ENCODE results near the gene RAB8B.
"Not testable (repeated sequence)": the region's sequence is repeated elsewhere in the genome, so short reads cannot be mapped to it uniquely, and the experiment has no call there.

GRCh38 chr15:63237086-63237485, 47.7 kb downstream of the RAB8B start:
- not testable (repeated sequence) for TF ChIP-seq POLR2A, CTCF (IDR thresholded peaks at IDR 0.05)

All from lower leg skin (tissue), 3 donors.